GM23338 (cell line): ENCODE results near the gene BATF3. TPM values are rescaled to one million over a fixed set of nuclear protein-coding genes. Genes with fewer than 3 reads are reported as not detected.

ENCODE experiments used
- ATAC-seq: fragments of 200-7000 bp; cut with Tn5 transposase; 3 replicates; pipeline ENCODE4 v1.9.1; 2020
- DNase-seq: peaks from one replicate; pipeline ENCODE4 v3.0.0-alpha.2; 2015; ENCODE audit warnings: low spot score
- H2AFZ ChIP-seq: fragments of 200-600 bp; sonication (generic); 2 replicates; pipeline ENCODE4 v1.8.0; 2016; ENCODE audit warnings: antibody characterized with exemption, mild to moderate bottlenecking, moderate library complexity
- H3F3A ChIP-seq: fragments of 200-600 bp; sonication (generic); replicated peaks from 2 replicates; pipeline ENCODE4 v1.8.0; 2017; ENCODE audit warnings: antibody characterized with exemption, mixed run types, low read depth
- H3K27ac ChIP-seq: fragments of 200-600 bp; sonication (generic); 2 replicates; pipeline ENCODE4 v1.6.1; 2016; ENCODE audit warnings: low read depth
- H3K27me3 ChIP-seq: fragments of 200-600 bp; sonication (generic); 2 replicates; pipeline ENCODE4 v1.8.0; 2016; ENCODE audit warnings: mild to moderate bottlenecking, mixed run types, moderate library complexity; ENCODE audit not compliant: insufficient read depth
- H3K36me3 ChIP-seq: fragments of 200-600 bp; sonication (generic); 2 replicates; pipeline ENCODE4 v1.8.0; 2016; ENCODE audit warnings: mild to moderate bottlenecking; ENCODE audit not compliant: insufficient read depth
- H3K4me1 ChIP-seq: fragments of 200-600 bp; sonication (generic); 2 replicates; pipeline ENCODE4 v1.8.0; 2016; ENCODE audit warnings: mild to moderate bottlenecking, moderate library complexity; ENCODE audit not compliant: insufficient read depth
- H3K4me2 ChIP-seq: fragments of 200-600 bp; sonication (generic); 2 replicates; pipeline ENCODE4 v1.7.1; 2017; ENCODE audit warnings: mixed run types
- H3K4me3 ChIP-seq: fragments of 200-600 bp; sonication (generic); 2 replicates; pipeline ENCODE4 v1.6.1; 2016; ENCODE audit warnings: mixed run types
- H3K79me2 ChIP-seq: fragments of 200-600 bp; sonication (generic); replicated peaks from 2 replicates; pipeline ENCODE4 v1.8.0; 2017; ENCODE audit warnings: mild to moderate bottlenecking; ENCODE audit not compliant: insufficient read depth
- H3K9me2 ChIP-seq: fragments of 200-600 bp; sonication (generic); 2 replicates; pipeline ENCODE4 v1.8.0; 2017; ENCODE audit not compliant: insufficient read depth
- H4K20me1 ChIP-seq: fragments of 200-600 bp; sonication (generic); replicated peaks from 2 replicates; pipeline ENCODE4 v1.8.0; 2017; ENCODE audit warnings: mild to moderate bottlenecking; ENCODE audit not compliant: insufficient read depth
- H3K27ac Mint-ChIP-seq: 2 replicates; pipeline ENCODE4 v1.8.0; 2020; ENCODE audit warnings: inconsistent platforms, mild to moderate bottlenecking, moderate library complexity, mixed read lengths
- H3K27me3 Mint-ChIP-seq: 3 replicates; pipeline ENCODE4 v1.8.0; 2022; ENCODE audit warnings: low read depth, mild to moderate bottlenecking, moderate library complexity, mixed read lengths, inconsistent platforms; ENCODE audit not compliant: insufficient read depth, poor library complexity
- H3K36me3 Mint-ChIP-seq: 3 replicates; pipeline ENCODE4 v1.8.0; 2021; ENCODE audit warnings: low read depth, mild to moderate bottlenecking, inconsistent platforms, moderate library complexity, mixed read lengths
- H3K4me1 Mint-ChIP-seq: 3 replicates; pipeline ENCODE4 v1.8.0; 2020; ENCODE audit warnings: mild to moderate bottlenecking, inconsistent platforms, mixed read lengths
- H3K4me3 Mint-ChIP-seq: 3 replicates; pipeline ENCODE4 v1.8.0; 2021; ENCODE audit warnings: moderate library complexity, mild to moderate bottlenecking, inconsistent platforms, mixed read lengths
- H3K9me3 Mint-ChIP-seq: 3 replicates; pipeline ENCODE4 v1.8.0; 2020; ENCODE audit warnings: moderate library complexity, mild to moderate bottlenecking, inconsistent platforms, mixed read lengths
- CTCF ChIP-seq, 2 experiments: fragments of 200-600 bp in 1 of 2; sonication (generic) in 1 of 2; conservative IDR thresholded peaks; 2 replicates each; pipeline versions ENCODE4 v1.5.1 to v1.6.1; 2016 to 2017; ENCODE audit warnings: antibody characterized with exemption in 2 of 2, low read depth in 2 of 2, mild to moderate bottlenecking in 2 of 2, moderate library complexity in 1 of 2
- ETS1 ChIP-seq: IDR thresholded peaks from 2 replicates; pipeline ENCODE4 v1.6.1; 2016; ENCODE audit warnings: antibody characterized with exemption
- EZH2 ChIP-seq: fragments of 200-600 bp; sonication (generic); IDR thresholded peaks from one replicate; pipeline ENCODE4 v1.8.0; 2017; ENCODE audit warnings: antibody characterized with exemption, mild to moderate bottlenecking, low read depth; ENCODE audit not compliant: unreplicated experiment
- EZH2phosphoT487 ChIP-seq: fragments of 200-600 bp; sonication (generic); IDR thresholded peaks from one replicate; pipeline ENCODE4 v1.8.1; 2018; ENCODE audit warnings: antibody characterized with exemption; ENCODE audit not compliant: unreplicated experiment
- NANOG ChIP-seq: IDR thresholded peaks from 2 replicates; pipeline ENCODE4 v1.6.1; 2016; ENCODE audit warnings: antibody characterized with exemption, borderline replicate concordance
- POLR2AphosphoS5 ChIP-seq: IDR thresholded peaks from 2 replicates; pipeline ENCODE4 v1.6.1; 2016; ENCODE audit warnings: antibody characterized with exemption, low read depth
- REST ChIP-seq: IDR thresholded peaks from one replicate; pipeline ENCODE4 v1.6.1; 2018; ENCODE audit warnings: antibody characterized with exemption; ENCODE audit not compliant: unreplicated experiment
- STAT1 ChIP-seq: IDR thresholded peaks from one replicate; pipeline ENCODE4 v1.6.1; 2016; ENCODE audit warnings: antibody characterized with exemption; ENCODE audit not compliant: unreplicated experiment
- polyA plus RNA-seq: library from polyadenylated mRNA; unstranded; fragments of >200 nt; fragmentation: Nextera tagmentation; extraction: Ambion mirVana; gene quantifications from 2 replicates; pipeline ENCODE4 v1.2.1, GENCODE V29; 2016
- total RNA-seq: library from RNA; depleted of rRNA; stranded (reverse); fragments of >200 nt; shearing (Covaris generic); gene quantifications from 2 replicates; pipeline ENCODE4 v1.2.3, GENCODE V29; 2014

Gene BATF3
- total and polyA plus RNA-seq, 2 experiments from 2014 or later: 3.6 to 7.8 TPM

- no peak overlapping the region for H3K27ac ChIP-seq
- peak overlapping the region; percentile 95 for H2AFZ ChIP-seq
- peak; percentile 97 for ATAC-seq
- Mint-ChIP-seq H3K27ac (no peak overlapping the region), H3K27me3 (peaks cover 13% of the 10 kb centered on the region), H3K9me3 (peaks cover 6% of the 10 kb centered on the region; the same call in 1 of the 3 replicates), H3K4me3 (peak overlapping the region; percentile 74), H3K4me1 (peaks cover 24% of the 10 kb centered on the region), H3K36me3 (peaks cover 5% of the 10 kb centered on the region; the same call in 1 of the 3 replicates)
- peak; percentile 87 for DNase-seq
- H4K20me1 ChIP-seq: no peaks in the 10 kb centered on the region
- H3K9me2 ChIP-seq: no peaks in the 10 kb centered on the region
- peak overlapping the region; percentile 75 for H3K4me2 ChIP-seq
- no peaks in the 10 kb centered on the region for H3K79me2 ChIP-seq
- peak overlapping the region; percentile 78 for H3K4me3 ChIP-seq
- peaks cover 11% of the 10 kb centered on the region for H3K27me3 ChIP-seq
- H3F3A ChIP-seq: no peaks in the 10 kb centered on the region
- H3K4me1 ChIP-seq: peaks cover 5% of the 10 kb centered on the region
- TF ChIP-seq CTCF (conservative IDR thresholded peaks at IDR 0.05; ENCODE audit: low read depth in 2 of 2) (peak; percentile 82 to 99), ETS1 (no peak), EZH2phosphoT487 (no peak)
- H3K36me3 ChIP-seq: no peaks in the 10 kb centered on the region
Observed at GRCh38 chr1:212665241-212666115, 34.2 kb downstream of the BATF3 start.

- H3K36me3 Mint-ChIP-seq: peaks cover 5% of the 10 kb centered on the region; the same call in 1 of the 3 replicates
- Histone ChIP-seq H3F3A (no peaks in the 10 kb centered on the region), H3K4me2 (peak overlapping the region; percentile 75; the same call in 1 of the 2 replicates), H3K36me3 (no peaks in the 10 kb centered on the region), H2AFZ (no peak overlapping the region), H3K4me1 (peaks cover 5% of the 10 kb centered on the region), H3K27ac (no peak overlapping the region), H4K20me1 (no peaks in the 10 kb centered on the region), H3K27me3 (peaks cover 11% of the 10 kb centered on the region), H3K4me3 (peak overlapping the region; percentile 78), H3K9me2 (no peaks in the 10 kb centered on the region), H3K79me2 (no peaks in the 10 kb centered on the region)
- DNase-seq (no peak), ATAC-seq (peak; percentile 9)
- no peak overlapping the region for H3K27ac Mint-ChIP-seq
- H3K9me3 Mint-ChIP-seq: peaks cover 6% of the 10 kb centered on the region; the same call in 1 of the 3 replicates
- peaks cover 15% of the 10 kb centered on the region for H3K27me3 Mint-ChIP-seq
- peaks cover 22% of the 10 kb centered on the region for H3K4me1 Mint-ChIP-seq
- peak overlapping the region; percentile 31; the same call in 2 of the 3 replicates for H3K4me3 Mint-ChIP-seq
- no peak for TF ChIP-seq POLR2AphosphoS5
- no peak for TF ChIP-seq EZH2phosphoT487
- TF ChIP-seq EZH2: no peak
- no peak for TF ChIP-seq STAT1
- TF ChIP-seq NANOG: no peak
- no peak for TF ChIP-seq REST
- no peak for TF ChIP-seq ETS1
Observed at GRCh38 chr1:212664409-212665199, 35.0 kb downstream of the BATF3 start.
